DND-41 (cell line): ENCODE measurements around the gene ERN2.

Experiments
- ATAC-seq: fragments of 200-7000 bp; cut with Tn5 transposase; 3 replicates; pipeline ENCODE4 v1.9.1; 2021; ENCODE audit warnings: low read depth; ENCODE audit not compliant: insufficient read depth
- DNase-seq: peaks from one replicate; pipeline ENCODE4 v3.0.0-alpha.2; 2020
- H2AFZ ChIP-seq: 2 replicates; pipeline ENCODE4 v1.6.0; 2012; ENCODE audit warnings: low read depth, low read length
- H3K27ac ChIP-seq: 2 replicates; pipeline ENCODE4 v1.5.1; 2012; ENCODE audit warnings: low read length, inconsistent platforms
- H3K27me3 ChIP-seq: fragments of 200-600 bp; sonication (generic); 2 replicates; pipeline ENCODE4 v1.6.0; 2012; ENCODE audit warnings: low read length, mild to moderate bottlenecking, inconsistent platforms; ENCODE audit not compliant: insufficient read depth, poor library complexity
- H3K36me3 ChIP-seq: 2 replicates; pipeline ENCODE4 v1.5.1; 2012; ENCODE audit warnings: low read length, inconsistent platforms; ENCODE audit not compliant: insufficient read depth
- H3K4me1 ChIP-seq: 2 replicates; pipeline ENCODE4 v1.5.1; 2012; ENCODE audit warnings: mild to moderate bottlenecking, low read length; ENCODE audit not compliant: insufficient read depth
- H3K4me2 ChIP-seq: 2 replicates; pipeline ENCODE4 v1.6.0; 2012; ENCODE audit warnings: mild to moderate bottlenecking, moderate library complexity, low read length, inconsistent platforms; ENCODE audit not compliant: insufficient read depth
- H3K4me3 ChIP-seq, 2 experiments: fragments of 200-600 bp in 1 of 2; shearing (Covaris generic) in 1 of 2; 2 replicates each; pipeline ENCODE4 v1.5.1; 2012 to 2016; ENCODE audit warnings: inconsistent platforms in 2 of 2, low read length in 2 of 2, mild to moderate bottlenecking in 2 of 2, low read depth in 1 of 2, moderate library complexity in 1 of 2
- H3K79me2 ChIP-seq: 2 replicates; pipeline ENCODE4 v1.6.0; 2012; ENCODE audit warnings: low read length, inconsistent platforms; ENCODE audit not compliant: insufficient read depth
- H3K9ac ChIP-seq: 2 replicates; pipeline ENCODE4 v1.6.0; 2012; ENCODE audit warnings: low read depth, mild to moderate bottlenecking, inconsistent platforms, low read length, moderate library complexity
- H3K9me3 ChIP-seq: 2 replicates; pipeline ENCODE4 v1.5.1; 2012; ENCODE audit warnings: low read length, moderate library complexity, mild to moderate bottlenecking, inconsistent platforms; ENCODE audit not compliant: insufficient read depth, severe bottlenecking
- H4K20me1 ChIP-seq: 2 replicates; pipeline ENCODE4 v1.6.0; 2012; ENCODE audit warnings: low read length; ENCODE audit not compliant: insufficient read depth
- EZH2 ChIP-seq: IDR thresholded peaks from 3 replicates; pipeline ENCODE4 v1.6.1; 2012; ENCODE audit warnings: borderline replicate concordance, low read depth, mild to moderate bottlenecking, moderate library complexity, low read length, inconsistent platforms; ENCODE audit not compliant: severe bottlenecking
- TF ChIP-seq, protein P1 (sequence below): IDR thresholded peaks from 2 replicates; pipeline ENCODE4 v1.5.1; 2012; ENCODE audit warnings: borderline replicate concordance, low read length, moderate library complexity, mild to moderate bottlenecking; ENCODE audit not compliant: poor library complexity, severe bottlenecking; ENCODE audit errors: extremely low read depth

Gene ERN2

GRCh38 chr16:23699100-23699499 is 13.9 kb downstream of the ERN2 start:
- Histone ChIP-seq H3K36me3 (no peaks in the 10 kb centered on the region), H3K4me2 (no peak overlapping the region), H3K4me1 (no peaks in the 10 kb centered on the region), H2AFZ (no peak overlapping the region), H3K79me2 (no peaks in the 10 kb centered on the region), H3K9me3 (no peaks in the 10 kb centered on the region), H3K27ac (no peak overlapping the region), H3K4me3 (no peak overlapping the region), H3K9ac (no peak overlapping the region), H3K27me3 (no peaks in the 10 kb centered on the region), H4K20me1 (no peaks in the 10 kb centered on the region; the same call in 1 of the 2 replicates)
- DNase-seq (no peak), ATAC-seq (no peak)
- TF ChIP-seq EZH2, result no peak

GRCh38 chr16:23695756-23696155 is 17.3 kb downstream of the ERN2 start:
- Histone ChIP-seq H3K27me3 (no peaks in the 10 kb centered on the region), H4K20me1 (no peaks in the 10 kb centered on the region), H3K9me3 (no peaks in the 10 kb centered on the region), H3K27ac (no peak overlapping the region), H3K4me3 (no peak overlapping the region), H3K36me3 (peaks cover 5% of the 10 kb centered on the region), H2AFZ (no peak overlapping the region), H3K4me1 (no peaks in the 10 kb centered on the region), H3K9ac (no peak overlapping the region), H3K79me2 (no peaks in the 10 kb centered on the region), H3K4me2 (no peak overlapping the region)
- ATAC-seq (no peak), DNase-seq (no peak)
- no peak for TF ChIP-seq EZH2
- TF ChIP-seq, protein P1, sequence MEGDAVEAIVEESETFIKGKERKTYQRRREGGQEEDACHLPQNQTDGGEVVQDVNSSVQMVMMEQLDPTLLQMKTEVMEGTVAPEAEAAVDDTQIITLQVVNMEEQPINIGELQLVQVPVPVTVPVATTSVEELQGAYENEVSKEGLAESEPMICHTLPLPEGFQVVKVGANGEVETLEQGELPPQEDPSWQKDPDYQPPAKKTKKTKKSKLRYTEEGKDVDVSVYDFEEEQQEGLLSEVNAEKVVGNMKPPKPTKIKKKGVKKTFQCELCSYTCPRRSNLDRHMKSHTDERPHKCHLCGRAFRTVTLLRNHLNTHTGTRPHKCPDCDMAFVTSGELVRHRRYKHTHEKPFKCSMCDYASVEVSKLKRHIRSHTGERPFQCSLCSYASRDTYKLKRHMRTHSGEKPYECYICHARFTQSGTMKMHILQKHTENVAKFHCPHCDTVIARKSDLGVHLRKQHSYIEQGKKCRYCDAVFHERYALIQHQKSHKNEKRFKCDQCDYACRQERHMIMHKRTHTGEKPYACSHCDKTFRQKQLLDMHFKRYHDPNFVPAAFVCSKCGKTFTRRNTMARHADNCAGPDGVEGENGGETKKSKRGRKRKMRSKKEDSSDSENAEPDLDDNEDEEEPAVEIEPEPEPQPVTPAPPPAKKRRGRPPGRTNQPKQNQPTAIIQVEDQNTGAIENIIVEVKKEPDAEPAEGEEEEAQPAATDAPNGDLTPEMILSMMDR, result no peak

DNA sequence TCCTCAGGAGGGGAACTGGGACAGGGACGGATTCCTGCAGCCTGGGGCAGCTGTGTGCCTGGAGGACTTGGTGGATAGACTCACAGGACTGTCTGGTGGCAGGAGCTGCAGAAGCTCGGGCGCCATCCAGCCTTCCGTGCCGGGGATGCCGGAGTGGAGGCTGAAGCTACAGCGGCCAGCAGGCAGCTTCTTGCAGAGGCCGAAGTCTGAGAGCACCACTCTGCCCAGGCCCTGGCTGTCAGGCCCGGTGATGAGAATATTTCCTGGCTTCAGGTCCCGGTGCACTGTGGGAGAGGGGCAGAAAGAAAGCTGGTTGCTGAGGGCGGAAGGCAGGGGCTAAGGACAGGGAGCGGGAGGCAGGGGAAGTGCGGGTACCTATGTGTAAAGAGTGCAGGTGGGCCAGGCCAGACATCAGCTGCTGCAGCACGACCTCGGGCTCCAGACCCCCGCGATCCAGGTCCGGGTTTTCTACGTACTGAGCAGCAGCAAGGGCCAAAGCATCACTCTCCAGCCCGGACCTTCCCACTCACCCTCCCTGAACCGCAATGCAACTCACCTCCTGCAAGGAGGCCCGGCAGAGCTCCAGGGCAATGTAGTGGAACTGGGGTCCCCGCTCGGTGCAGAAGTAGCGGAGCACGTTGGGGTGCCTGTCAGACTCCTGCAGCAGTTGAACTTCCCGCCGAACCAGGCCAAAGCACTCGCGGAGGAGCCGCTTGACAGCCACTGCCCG is 18.2 kb downstream of the ERN2 start:
- Histone ChIP-seq H4K20me1 (peaks cover under 1% of the 10 kb centered on the region; the same call in 1 of the 2 replicates), H3K36me3 (peaks cover 14% of the 10 kb centered on the region), H3K4me3 (no peak overlapping the region), H3K27me3 (no peaks in the 10 kb centered on the region), H3K9ac (no peak overlapping the region), H3K79me2 (no peaks in the 10 kb centered on the region), H3K27ac (no peak overlapping the region), H3K4me1 (no peaks in the 10 kb centered on the region), H3K9me3 (no peaks in the 10 kb centered on the region), H3K4me2 (no peak overlapping the region), H2AFZ (no peak overlapping the region)
- TF ChIP-seq, protein P1, result no peak
- ATAC-seq, result no peak
- DNase-seq, result no peak

- no peak overlapping the region for H3K4me3 ChIP-seq
- no peaks in the 10 kb centered on the region for H3K9me3 ChIP-seq
- no peaks in the 10 kb centered on the region for H3K79me2 ChIP-seq
- H3K36me3 ChIP-seq, result peaks cover 20% of the 10 kb centered on the region
- no peak overlapping the region for H3K4me2 ChIP-seq
- DNase-seq (no peak), ATAC-seq (no peak)
- no peak for TF ChIP-seq EZH2
- TF ChIP-seq, protein P1, result no peak
- no peaks in the 10 kb centered on the region for H3K27me3 ChIP-seq
- no peak overlapping the region for H3K27ac ChIP-seq
- no peaks in the 10 kb centered on the region for H3K4me1 ChIP-seq
- no peak overlapping the region for H2AFZ ChIP-seq
- H4K20me1 ChIP-seq, result peaks cover 5% of the 10 kb centered on the region; the same call in 1 of the 2 replicates
- no peak overlapping the region for H3K9ac ChIP-seq
Measured at GRCh38 chr16:23694265-23694643, 18.8 kb downstream of the ERN2 start.
